EL (cell line): ENCODE results near the gene MLLT10.
A peak's percentile ranks its signal among the peaks of the same experiment; 100 is the strongest.
"Not testable (repeated sequence)": the region's sequence is repeated elsewhere in the genome, so short reads cannot be mapped to it uniquely, and the experiment has no call there.

Source experiments
- DNase-seq: peaks from one replicate; pipeline ENCODE4 v3.0.0-alpha.2; 2016

Gene MLLT10

DNA sequence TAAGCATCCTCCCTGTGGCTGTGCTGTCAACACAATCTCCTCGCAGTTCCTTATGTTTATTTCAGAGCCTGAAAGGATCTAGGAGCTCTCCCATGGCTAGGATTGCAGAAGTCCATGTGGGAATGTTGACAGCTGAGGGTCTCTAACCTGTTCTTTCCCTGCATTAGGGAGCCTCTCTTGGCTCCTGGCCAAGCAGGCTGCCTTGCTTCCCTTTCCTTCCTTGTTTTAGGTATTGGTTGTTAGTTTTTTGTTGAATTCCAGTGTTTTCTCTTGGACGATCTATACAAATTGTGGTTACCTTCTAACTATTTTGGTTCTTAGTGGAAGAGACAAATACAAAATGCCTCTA is 171.8 kb downstream of the MLLT10 start:
- no peak for DNase-seq

DNA sequence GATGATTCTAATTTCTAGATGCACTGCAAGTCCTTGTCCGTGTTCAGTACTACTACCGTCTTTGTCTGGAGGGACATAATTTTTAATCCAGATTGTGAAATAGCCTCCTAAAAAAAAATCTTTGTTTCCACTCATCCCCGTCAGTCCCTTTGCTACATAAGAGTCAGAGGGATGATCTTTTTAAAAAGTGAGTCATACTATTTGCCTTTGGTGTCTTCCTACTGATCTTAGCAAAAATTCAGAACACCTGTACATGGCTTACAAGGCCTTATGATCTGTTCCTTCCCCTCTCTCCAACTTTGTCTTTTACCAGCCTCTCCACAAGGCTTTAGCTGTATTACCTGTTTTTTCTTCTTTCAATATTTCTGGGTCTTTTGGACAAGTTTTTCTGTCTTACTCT is 173.5 kb downstream of the MLLT10 start:
- no peak for DNase-seq

DNA sequence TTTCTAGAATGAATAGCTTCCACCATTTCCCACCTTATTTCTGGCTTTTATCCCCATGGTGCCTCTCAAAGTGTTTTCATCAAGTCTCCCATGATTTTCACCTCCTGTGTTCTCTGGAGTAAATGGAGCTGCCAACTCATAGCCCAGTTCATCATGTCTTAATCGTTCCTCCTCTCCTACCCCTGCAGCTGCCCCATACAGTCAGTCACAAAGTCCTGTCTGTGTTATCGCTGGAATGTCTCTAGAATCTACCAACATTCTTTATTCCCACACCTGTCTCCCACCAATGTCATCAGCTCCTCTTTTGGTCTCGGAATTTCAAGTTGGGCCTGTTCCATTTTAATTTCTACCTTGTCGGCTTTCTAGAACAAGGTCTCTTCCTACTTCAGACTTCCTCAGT is 178.9 kb downstream of the MLLT10 start:
- DNase-seq = no peak

DNA sequence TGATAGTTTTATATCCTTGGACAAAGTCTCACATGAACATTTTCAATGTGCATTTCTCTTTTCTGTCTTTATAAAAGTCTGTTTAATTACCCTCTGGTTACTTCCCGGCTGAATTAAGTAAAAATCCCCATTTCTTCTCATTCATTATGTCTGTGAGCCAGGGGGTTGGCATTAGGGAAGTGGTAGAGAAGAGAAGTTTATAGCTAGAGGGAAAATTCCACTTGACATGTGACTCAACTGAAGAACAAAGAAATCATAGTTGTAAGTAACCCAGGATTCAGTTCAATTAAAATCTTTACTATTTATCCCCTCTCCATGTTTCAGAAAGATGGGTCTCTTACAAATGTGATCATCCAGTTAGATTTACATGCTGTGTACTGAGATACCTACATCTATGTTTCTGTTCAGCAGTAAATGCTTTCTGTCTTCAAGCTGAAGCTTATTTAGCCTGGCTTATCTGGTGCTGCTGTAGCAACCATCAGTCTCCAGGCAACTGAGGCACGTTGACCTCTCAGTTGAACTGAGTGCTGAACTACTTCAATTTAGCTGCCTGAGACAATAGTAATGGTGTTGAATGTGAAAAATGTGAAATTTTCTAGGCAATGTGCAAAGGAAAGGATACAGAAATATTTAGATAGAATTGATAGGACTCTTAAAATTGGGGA is 181.6 kb downstream of the MLLT10 start:
- peak; percentile 74 for DNase-seq

DNA sequence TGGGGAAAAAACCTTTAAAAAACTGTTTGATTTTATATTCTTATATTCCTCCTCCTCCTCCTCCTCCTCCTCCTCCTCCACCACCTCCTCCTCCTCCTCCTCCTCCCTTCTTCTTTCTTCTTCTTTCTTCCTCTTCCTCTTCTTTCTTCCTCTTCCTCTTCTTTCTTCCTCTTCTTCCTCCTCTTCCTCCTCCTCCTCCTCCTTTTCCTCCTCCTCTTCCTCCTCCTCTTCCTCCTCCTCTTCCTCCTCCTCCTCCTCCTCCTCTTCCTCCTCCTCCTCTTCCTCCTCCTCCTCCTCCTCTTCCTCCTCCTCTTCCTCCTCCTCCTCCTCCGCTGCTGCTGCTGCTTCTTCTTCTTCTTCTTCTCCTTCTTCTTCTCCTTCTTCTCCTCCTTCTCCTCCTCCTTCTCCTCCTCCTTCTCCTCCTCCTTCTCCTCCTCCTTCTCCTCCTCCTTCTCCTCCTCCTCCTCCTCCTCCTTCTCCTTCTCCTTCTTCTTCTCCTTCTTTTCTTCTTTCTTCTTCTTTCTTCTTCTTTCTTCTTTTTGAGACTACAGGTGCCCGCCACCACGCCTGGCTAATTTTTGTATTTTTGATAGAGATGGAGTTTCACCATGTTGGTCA is 183.5 kb downstream of the MLLT10 start:
- not testable (repeated sequence) for DNase-seq

DNA sequence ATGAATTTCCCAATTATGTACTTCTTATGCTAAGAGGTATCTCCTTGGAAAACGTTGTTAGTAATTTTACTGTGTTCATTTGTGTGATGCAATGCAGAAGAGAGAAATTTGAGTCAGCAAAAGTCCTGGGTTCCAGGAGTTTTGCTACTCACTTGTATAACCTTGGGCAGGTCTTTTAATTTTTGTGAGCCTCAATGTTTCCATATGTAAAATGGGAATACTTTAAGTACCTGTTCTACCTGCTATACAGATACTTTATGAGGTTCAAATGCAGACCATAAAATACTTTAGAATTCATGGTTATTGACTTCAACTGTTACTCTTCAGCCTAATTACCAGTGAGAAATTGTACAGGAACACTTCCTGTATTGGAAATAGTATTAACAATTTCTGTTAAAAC is 185.5 kb downstream of the MLLT10 start:
- DNase-seq = no peak

DNA sequence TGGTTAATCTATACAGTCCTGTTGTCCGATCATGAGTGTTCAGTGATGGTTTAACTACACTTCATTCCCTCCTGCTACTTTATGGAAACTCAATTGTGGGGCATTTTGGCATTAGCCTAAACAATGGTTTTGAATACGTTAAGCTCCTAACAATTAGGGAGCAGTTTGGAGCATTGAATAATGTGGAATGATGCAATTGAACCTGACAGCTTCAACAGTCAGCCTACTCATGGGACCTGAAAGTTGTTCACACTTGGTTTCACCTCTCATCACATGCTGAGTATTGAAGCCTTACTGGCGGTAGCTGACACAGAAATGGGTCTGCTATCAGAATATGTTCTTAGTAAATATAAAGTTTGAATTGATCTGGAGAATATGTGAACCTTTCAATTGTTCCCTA is 186.1 kb downstream of the MLLT10 start:
- DNase-seq = no peak

DNA sequence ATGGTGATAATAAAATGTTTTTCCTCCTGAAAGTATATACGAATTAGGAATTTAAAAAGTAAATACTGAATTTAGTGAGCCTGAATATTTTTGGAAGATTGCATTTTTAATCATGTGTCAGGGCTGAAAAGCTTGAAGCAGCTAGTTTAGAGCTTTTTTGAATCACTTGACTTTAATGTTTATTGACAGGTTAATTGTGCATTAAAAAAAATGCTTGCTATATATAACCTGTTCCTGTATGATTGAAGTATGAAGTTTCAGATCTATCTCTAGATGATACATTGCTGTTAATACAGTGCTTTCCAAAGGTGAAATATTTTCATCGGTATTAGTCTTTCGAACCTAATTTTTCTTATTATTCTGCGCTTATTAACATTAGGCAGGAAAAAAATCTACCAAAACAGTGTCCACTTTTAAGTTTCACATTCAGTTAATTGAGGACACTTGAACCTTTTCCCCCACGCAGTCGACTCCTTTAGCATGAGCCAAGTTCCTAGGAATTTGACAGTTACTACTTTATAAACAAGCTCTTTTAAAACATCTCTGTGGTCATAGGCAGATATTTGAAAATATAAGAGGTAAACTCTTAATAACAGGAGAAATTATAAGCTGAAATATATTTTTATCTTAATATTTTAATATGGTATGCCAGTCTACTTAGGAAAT is 187.1 kb downstream of the MLLT10 start:
- peak; percentile 65 for DNase-seq

DNA sequence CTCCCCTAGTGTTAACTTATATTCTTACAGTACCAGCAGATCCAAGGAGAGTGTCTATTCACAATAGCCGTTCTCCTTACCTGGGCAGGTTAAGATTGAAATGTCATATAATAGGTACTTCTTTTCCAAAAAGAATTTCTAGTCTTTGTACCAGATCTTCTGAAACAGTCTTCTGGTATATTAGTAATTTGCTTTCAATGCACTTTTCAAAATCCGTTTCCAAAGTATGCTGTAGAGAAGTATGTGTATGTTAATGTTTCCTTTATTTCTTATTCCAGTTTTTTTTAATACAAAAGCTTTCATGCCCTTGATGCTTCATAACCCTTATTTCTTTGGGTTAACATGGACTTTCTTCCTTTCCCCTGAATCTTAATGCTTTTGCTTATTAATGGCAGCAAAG is 188.2 kb downstream of the MLLT10 start:
- no peak for DNase-seq

DNA sequence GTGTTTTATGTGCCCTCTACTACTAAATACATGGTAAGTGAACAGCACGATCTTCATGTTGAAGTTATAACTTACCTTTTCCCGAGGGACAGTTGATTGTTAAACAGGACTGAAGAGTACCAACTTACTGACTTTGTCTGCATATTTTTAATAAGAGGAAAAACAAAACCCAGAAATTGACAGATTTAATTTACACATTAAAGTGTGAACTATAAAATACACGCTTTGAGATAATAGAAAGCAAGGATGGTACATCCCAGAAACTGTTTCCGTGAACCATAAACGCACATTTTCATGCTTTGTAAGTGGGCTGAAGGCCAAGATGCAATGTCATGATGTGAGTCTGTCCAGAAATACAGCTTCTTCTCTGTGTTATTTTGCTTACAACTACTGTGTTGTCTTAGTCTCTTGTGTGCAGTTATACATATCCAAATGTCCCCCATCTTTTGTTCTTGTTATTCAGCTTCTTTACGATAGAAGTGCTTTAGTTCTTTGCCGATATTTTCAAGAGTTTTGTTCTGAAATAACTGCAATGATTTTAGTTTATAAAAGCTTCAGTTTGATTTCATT is 190.1 kb downstream of the MLLT10 start:
- peak; percentile 33 for DNase-seq

DNA sequence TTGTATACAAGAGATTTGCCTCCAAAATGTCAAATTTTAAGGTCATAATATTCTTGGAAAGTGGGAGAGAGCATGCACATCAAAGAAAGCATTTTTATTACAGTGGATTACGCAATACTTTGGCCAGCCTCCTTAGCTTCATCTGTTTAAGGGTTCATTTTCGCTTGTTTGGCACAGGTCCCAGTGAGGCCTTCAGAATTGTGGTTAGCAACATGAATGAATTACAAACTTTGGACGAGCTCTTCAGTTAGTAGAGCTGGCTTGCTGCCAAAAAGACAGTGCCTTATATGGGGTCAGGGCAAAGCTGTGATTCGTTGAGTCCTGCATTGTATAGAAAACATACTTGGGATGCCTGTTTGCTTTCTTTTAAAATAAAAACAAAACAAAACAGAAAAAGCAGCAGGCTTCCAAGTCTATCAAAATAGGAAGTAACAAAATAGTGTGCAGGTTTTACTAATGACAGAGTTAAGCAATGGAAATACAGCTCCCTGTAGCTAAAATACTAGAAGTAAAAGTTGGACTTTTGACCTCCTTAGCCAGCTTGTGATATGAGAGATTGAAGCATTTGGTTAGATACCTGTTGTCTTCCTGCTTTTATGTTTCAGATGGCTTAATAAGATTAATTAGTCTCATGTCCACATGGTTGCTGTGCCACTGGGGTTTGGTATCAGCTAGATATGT is 190.8 kb downstream of the MLLT10 start:
- DNase-seq = peak; percentile 100

DNA sequence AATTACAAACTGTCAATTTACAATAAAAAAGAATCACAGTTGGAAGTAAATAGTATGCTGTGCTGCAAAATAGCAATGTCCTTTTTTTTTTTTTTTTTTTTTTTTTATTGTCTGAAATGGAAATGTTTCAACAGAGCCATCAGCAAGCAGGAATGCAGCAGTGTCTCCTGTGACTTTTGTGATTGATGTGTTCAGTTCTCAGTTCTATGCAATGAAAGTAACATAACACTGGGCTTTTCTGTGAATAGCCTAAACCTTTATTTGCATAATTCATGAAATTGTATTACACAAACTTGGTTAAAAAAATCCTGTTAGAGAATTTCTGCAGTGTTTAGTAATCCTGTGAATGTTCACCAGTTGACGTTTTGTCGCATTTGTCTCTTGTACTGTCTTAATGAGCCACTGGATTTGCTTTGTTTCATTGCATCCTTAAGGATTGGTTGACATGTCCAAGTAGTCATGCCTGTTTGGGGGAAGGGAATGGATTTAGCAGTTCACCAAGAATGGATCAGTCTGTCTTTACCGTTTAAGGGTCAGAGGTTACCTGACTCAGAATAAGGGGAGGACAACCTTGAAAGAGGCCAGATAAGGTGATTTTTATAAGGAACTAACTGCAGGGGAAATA is 192.7 kb downstream of the MLLT10 start:
- DNase-seq = peak; percentile 19

DNA sequence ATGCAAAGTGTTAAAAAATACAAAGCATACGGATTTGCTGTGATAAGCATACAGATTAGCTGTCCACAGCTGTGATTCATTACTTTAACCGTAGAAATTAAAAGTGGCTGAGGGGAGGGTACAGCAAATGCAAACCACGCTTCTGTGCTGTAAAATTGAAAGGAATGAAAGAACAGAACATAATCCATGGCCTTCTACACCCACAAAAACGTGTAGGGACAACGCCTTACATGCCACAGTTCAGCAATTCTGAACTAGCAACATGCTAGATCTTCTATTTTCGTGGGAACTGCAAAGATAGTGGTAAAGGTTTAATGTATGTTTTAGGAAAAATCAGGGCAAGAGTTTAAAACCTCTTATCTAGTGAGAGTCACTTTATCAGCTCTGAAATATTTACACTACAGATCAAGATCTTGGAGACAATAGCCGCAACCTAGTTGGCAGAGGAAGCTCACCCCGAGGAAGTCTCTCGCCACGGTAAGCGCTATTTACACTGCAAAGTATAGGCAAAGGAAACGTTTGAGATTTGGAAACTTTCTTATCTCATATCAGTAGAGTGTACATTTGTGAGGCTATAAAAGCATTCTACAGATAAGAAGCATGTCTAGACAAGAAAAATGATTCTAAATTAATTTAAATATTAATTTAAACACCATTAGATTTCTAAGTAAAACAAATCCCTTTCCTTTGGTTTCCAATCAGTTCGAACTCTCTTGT is 193.6 kb downstream of the MLLT10 start:
- no peak for DNase-seq

DNA sequence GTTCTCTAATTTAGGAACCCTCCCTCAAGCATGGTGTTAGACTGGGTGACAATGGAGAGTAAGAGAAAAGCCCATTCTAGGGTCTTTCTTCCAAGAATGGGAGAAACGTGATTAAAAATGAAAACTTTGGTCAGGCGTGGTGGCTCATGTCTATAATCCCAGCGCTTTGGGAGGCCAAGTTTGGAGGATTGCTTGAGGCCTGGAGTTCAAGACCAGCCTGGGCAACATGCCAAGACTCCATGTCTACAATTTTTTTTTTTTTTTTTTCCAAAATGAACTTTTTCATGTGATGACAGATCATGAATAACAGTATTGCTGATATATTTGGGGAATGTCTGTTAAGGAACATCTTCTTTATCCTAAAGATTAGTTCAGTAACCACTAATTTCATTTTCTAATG is 194.6 kb downstream of the MLLT10 start:
- no peak for DNase-seq

DNA sequence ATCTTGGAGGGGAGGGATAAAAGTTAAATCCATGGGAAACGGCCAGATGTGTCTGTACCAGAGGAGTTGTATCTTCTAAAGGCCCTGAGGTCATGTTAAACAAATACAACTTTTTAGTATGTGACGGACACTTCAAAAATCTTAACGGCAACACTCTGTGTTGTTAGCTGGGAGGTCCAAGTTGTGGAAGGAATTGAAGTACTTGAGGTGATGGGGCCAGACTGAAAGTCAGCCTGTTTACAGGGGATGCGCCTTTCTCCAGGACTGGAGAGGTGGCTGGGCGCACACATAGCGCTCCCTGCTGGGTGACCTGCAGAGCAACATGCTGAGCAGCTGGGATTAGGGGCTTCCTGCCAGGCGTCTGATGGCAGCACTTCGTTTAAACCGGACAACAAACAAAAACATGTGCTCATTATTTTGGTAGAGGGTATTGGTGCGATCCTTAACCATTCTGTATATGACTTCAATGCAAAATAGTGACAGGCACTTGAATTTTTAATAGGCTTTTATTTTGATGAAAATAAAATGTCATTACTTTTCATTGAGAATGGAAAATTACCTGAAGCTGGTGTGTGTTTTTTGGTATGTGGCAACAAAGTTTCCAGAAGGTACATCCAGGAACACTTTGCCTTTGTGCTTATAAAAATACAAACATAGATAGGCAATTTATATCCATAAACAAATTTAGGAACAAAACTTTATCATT is 198.2 kb downstream of the MLLT10 start:
- DNase-seq = peak; percentile 77

DNA sequence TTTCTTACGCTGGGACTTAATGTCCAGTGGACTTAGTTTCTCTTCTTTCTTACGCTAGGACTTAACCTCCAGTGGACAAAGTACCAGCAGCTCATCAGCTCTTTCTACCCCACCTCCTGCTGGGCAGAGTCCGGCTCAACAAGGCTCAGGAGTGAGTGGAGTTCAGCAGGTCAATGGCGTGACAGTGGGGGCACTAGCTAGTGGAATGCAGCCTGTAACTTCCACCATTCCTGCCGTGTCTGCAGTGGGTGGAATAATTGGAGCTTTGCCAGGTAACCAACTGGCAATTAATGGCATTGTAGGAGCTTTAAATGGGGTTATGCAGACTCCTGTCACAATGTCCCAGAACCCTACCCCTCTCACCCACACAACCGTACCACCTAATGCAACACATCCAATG is 199.7 kb downstream of the MLLT10 start:
- no peak for DNase-seq

DNA sequence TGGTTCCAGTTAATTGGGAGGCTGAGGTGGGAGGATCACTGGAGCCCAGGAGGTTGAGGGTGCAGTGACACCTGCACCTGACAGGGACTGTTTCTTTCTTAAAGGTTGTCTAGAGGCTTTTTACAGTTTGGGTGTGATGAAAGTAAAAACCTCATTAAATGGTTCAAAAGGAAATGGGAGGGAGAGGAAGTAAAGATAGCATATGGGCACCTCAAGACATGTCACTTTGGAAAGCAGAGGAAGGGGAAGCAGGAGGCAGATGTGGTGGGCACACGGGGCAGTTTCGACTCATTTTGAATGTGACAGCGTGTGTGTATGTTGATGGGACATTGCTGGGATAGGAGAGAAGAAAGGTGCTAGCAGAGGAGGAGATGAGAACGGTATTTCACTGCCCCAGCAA is 203.1 kb downstream of the MLLT10 start:
- DNase-seq = no peak

DNA sequence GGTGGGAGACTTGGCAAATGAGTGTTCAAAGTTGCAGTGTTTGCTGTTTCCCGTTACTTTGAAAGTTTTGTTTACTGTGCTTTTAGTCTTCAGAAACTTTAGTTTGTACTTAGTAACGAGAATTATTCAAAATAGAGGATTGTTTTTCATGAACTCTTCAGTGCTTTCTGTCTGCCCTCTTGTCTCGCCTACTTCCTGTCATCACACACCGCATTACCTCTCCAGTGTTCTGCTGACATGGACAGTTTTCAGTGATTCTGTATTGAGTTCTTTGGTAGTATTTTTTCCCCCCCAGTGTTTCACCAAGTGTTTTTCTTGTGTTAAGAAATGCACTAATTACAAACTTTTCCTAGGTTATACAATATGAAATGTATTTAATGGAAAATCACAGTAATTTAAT is 207.0 kb downstream of the MLLT10 start:
- DNase-seq = no peak

DNA sequence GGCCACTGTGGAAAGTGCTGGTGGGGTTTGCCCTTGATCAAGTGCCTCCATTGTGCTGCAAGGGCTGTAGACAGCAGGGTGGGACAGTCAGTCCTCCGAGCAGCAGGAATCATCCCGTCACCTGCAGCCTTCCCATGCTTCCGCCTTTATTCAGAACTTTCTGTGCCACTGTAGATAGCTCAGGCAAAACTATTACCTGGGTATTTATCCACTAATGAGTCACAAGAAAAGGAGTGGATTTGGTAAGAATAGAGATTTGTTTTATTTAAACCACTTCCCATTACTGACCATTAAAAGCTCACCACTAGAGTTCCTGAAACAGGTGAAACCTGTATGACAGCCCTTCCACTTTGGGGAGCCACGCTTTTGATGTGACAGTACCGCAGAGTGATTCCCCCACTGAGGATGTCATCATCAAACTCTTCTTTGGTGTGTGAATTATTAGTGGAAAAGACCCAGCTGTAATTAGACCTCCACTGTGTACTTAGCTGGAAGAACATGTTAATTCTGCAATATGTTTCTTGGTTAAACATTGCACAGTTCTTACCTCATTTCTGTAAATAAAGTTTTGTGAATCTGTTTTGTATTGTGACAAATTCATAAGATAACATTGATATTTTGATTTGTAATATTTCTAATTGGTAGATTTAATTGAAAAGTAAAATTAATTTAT is 208.8 kb downstream of the MLLT10 start:
- DNase-seq = no peak

DNA sequence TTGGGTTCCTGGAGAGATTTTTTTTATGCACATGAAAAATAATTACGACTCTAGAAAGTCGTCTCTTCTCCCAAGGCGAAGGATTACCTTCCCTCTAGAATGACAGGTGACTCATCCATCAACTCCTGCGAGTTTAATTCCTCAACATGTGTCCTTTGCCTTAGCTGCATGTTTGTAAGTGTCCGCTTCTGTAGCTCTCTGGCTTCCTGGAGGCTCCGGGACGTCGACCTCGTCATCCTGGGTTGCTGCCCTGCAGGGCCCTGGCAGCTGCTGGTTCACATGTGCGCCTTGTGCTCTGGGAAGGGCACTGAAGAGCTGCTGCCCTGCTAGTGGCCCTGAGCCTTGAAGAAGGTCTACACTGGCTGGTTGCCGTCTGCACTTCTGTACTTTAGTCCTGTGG is 210.2 kb downstream of the MLLT10 start:
- no peak for DNase-seq

DNA sequence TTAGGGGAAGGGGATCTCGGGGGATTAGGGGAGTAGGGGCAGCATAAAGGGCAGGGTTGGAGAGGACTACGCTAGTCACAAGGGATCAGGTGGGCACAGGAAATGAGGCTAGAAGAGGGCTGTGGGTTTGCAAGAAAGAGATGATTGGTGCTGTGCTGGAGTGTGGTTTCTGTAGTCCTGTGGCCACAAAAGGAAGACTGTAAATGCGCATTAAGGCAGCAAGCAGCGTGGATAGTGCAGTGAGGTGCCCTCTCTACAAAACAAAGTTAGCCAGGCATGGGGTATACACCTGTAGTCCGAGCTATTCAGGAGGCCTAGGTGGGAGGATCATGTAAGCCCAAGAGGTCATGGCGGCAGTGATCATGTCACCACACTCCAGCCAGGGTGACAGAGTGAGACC is 212.1 kb downstream of the MLLT10 start:
- DNase-seq = no peak
